Caco-2 (cell line): ENCODE results near the gene ITPRIPL2. TPM values are rescaled to one million over a fixed set of nuclear protein-coding genes. Genes with fewer than 3 reads are reported as not detected.

Source experiments
- BruUV-seq: library from RNA; stranded (reverse); fragments of 400-500 nt; replicated peaks from 2 replicates; lab custom pipeline; 2021; lab: Mats Ljungman, UMichigan
- CTCF ChIA-PET: fragments of 300-600 bp; sonication (Branson Sonifier 250); formaldehyde crosslinking; loops from one replicate; lab custom pipeline; 2022; ENCODE audit warnings: antibody characterized with exemption; lab: Charles Lee
- POLR2A ChIA-PET: fragments of 300-600 bp; sonication (Branson Sonifier 250); formaldehyde crosslinking; loops from one replicate; lab custom pipeline; 2022; ENCODE audit warnings: antibody characterized with exemption; lab: Charles Lee
- DNase-seq, 2 experiments: peaks; one replicate each; pipeline versions ENCODE4 v3.0.0 to v3.0.0-alpha.2; 2020 to 2022
- H3K27me3 ChIP-seq: replicated peaks from 2 replicates; pipeline ENCODE4 v1.6.0; 2011; ENCODE audit warnings: low read length; ENCODE audit not compliant: control insufficient read depth, insufficient read depth
- H3K36me3 ChIP-seq: 2 replicates; pipeline ENCODE4 v1.5.1; 2011; ENCODE audit warnings: low read length; ENCODE audit not compliant: control insufficient read depth, insufficient read depth
- H3K4me1 ChIP-seq: fragments of 250-450 bp; sonication (Bioruptor Pico); 2 replicates; pipeline ENCODE4 v1.5.1; 2020; ENCODE audit warnings: mild to moderate bottlenecking
- H3K4me3 ChIP-seq: 2 replicates; pipeline ENCODE4 v1.5.1; 2011; ENCODE audit warnings: low read depth, mild to moderate bottlenecking, control low read depth, low read length
- H3K9me3 ChIP-seq: fragments of 250-450 bp; sonication (Bioruptor Pico); 2 replicates; pipeline ENCODE4 v1.5.1; 2020; ENCODE audit warnings: mild to moderate bottlenecking, moderate library complexity
- H3K27ac Mint-ChIP-seq: one replicate; pipeline ENCODE4 v1.8.0; 2022; ENCODE audit warnings: mixed read lengths; ENCODE audit not compliant: unreplicated experiment
- H3K27me3 Mint-ChIP-seq: one replicate; pipeline ENCODE4 v1.8.0; 2022; ENCODE audit warnings: mixed read lengths; ENCODE audit not compliant: insufficient read depth, unreplicated experiment
- H3K36me3 Mint-ChIP-seq: one replicate; pipeline ENCODE4 v1.8.0; 2022; ENCODE audit warnings: mild to moderate bottlenecking, mixed read lengths; ENCODE audit not compliant: insufficient read depth, unreplicated experiment
- H3K4me1 Mint-ChIP-seq: one replicate; pipeline ENCODE4 v1.8.0; 2022; ENCODE audit warnings: low read depth, mixed read lengths; ENCODE audit not compliant: unreplicated experiment
- H3K4me3 Mint-ChIP-seq: one replicate; pipeline ENCODE4 v1.8.0; 2022; ENCODE audit warnings: mild to moderate bottlenecking, moderate library complexity, mixed read lengths; ENCODE audit not compliant: unreplicated experiment
- H3K9me3 Mint-ChIP-seq: one replicate; pipeline ENCODE4 v1.8.0; 2022; ENCODE audit warnings: mixed read lengths; ENCODE audit not compliant: unreplicated experiment
- intact Hi-C: fragments of 100-400 bp; cut with micrococcal nuclease; formaldehyde crosslinking; loops from one replicate; pipeline ENCODE4 v1.10.0; 2022; ENCODE audit not compliant: unreplicated experiment
- total RNA-seq: library from RNA; stranded (reverse); gene quantifications from 2 replicates; pipeline ENCODE4 v1.2.3, GENCODE V29; 2022
- TF ChIP-seq, protein P1 (sequence below), 2 experiments: fragments of 200-600 bp in 1 of 2; IDR thresholded peaks; 1 replicate in 1 of 2; 2 replicates in 1 of 2; pipeline versions ENCODE4 v1.5.1 to v1.8.0; 2011 to 2022; ENCODE audit warnings: antibody characterized with exemption in 1 of 2, control low read depth in 1 of 2, inconsistent platforms in 1 of 2, low read depth in 1 of 2, low read length in 1 of 2, mild to moderate bottlenecking in 1 of 2, moderate library complexity in 1 of 2; ENCODE audit not compliant: insufficient read depth in 1 of 2, severe bottlenecking in 1 of 2, unreplicated experiment in 1 of 2

ITPRIPL2 gene
- total RNA-seq, 1 experiment from 2014 or later: 24.5 TPM

DNA sequence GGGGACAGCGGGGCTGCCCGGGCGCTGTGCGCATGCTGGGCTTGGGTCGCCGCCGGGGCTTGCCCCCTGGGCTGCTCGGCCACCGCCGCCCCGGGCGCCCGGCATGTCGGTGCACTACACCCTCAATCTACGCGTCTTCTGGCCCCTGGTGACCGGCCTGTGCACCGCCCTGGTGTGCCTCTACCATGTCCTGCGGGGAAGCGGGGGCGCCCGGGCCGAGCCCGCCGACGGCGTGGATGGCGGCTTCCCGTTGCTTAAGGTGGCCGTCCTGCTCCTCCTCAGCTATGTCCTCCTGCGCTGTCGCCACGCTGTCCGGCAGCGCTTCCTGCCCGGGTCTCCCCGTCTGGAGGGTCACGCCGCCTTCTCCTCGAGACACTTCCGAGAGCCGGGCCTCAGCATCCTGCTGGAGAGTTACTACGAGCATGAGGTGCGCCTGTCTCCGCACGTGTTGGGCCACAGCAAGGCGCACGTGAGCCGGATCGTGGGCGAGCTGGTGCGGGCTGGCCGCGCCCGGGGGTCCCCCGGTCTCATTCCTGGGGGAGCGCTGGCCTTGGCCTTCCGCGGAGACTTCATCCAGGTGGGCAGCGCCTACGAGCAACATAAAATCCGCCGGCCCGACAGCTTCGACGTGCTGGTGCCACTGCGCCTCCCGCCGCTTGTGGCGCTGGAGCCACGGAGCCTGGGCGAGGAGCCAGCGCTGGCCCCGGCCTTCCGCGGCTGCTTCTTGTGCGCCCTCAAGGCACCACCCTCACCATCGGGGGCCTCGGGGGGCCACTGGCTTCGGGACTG, 789 bp downstream of the ITPRIPL2 start:
- CTCF ChIA-PET: interaction anchor here (0.6 to 1.2 kb wide), 2 partner anchors 28 to 137 kb away, joined by 3 read pairs; no protein-coding TSS in a partner anchor
- Mint-ChIP-seq H3K36me3 (no peaks in the 10 kb centered on the region), H3K27ac (peak overlapping the region; percentile 91), H3K4me1 (peaks cover 7% of the 10 kb centered on the region), H3K9me3 (no peaks in the 10 kb centered on the region), H3K27me3 (no peaks in the 10 kb centered on the region), H3K4me3 (peak overlapping the region; percentile 87)
- DNase-seq: peak; percentile 48 to 51
- BruUV-seq: no TSS peak
- H3K27me3 ChIP-seq: no peaks in the 10 kb centered on the region
- H3K4me3 ChIP-seq: peak overlapping the region; percentile 78
- POLR2A ChIA-PET: no interaction called here
- intact Hi-C loops: no loop called here
- peaks cover 29% of the 10 kb centered on the region for H3K4me1 ChIP-seq
- TF ChIP-seq, protein P1, sequence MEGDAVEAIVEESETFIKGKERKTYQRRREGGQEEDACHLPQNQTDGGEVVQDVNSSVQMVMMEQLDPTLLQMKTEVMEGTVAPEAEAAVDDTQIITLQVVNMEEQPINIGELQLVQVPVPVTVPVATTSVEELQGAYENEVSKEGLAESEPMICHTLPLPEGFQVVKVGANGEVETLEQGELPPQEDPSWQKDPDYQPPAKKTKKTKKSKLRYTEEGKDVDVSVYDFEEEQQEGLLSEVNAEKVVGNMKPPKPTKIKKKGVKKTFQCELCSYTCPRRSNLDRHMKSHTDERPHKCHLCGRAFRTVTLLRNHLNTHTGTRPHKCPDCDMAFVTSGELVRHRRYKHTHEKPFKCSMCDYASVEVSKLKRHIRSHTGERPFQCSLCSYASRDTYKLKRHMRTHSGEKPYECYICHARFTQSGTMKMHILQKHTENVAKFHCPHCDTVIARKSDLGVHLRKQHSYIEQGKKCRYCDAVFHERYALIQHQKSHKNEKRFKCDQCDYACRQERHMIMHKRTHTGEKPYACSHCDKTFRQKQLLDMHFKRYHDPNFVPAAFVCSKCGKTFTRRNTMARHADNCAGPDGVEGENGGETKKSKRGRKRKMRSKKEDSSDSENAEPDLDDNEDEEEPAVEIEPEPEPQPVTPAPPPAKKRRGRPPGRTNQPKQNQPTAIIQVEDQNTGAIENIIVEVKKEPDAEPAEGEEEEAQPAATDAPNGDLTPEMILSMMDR (IDR thresholded peaks at IDR 0.05; ENCODE audit: insufficient read depth in 1 of 2, low read depth in 1 of 2, low read length in 1 of 2, severe bottlenecking in 1 of 2, unreplicated experiment in 1 of 2): no peak
- no peaks in the 10 kb centered on the region; the same call in 1 of the 2 replicates for H3K36me3 ChIP-seq
- no peaks in the 10 kb centered on the region for H3K9me3 ChIP-seq

DNA sequence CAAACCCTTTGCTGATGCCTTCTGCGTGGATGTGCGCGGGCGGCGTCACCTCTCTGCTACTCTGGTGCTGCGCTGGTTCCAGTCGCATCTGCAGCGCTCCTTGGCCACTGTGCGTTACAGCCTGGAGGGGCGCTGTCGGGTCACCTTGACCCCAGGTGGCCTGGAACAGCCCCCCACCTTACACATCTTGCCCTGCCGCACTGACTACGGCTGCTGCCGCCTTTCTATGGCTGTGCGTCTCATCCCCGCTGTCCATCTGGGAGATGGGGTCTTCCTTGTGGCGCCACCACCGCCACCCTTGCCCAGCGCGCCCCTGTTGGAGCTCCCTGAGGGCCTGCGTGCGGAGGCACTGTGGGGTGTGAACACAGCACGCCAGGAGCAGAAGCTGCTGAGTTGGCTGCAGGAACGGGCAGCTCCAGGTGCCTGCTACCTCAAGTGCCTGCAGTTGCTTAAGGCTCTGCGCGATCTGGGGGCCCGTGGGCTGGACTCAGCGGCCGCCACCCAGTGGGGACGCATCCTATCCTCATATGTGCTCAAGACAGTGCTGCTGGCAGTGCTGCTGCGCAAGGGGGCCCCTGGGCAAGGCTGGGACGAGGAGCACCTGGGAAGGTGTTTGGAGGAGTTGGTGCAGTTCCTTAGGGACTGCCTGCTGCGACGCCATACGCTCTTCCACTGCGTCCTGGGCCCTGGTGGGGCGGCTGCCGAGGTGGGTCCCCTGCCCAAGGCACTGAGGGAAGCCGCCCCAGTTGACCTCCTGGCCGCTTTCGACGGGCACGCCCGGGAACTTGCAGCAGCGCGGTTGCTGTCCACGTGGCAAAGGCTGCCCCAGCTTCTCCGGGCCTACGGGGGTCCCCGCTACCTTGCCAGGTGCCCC, 1.6 kb downstream of the ITPRIPL2 start:
- peak overlapping the region; percentile 87 for H3K4me3 Mint-ChIP-seq
- Histone ChIP-seq H3K27me3 (no peaks in the 10 kb centered on the region), H3K9me3 (no peaks in the 10 kb centered on the region), H3K4me1 (peaks cover 33% of the 10 kb centered on the region), H3K4me3 (peak overlapping the region; percentile 78), H3K36me3 (no peaks in the 10 kb centered on the region; the same call in 1 of the 2 replicates)
- intact Hi-C loops: no loop called here
- no peak overlapping the region for H3K27ac Mint-ChIP-seq
- peaks cover under 1% of the 10 kb centered on the region for H3K36me3 Mint-ChIP-seq
- H3K4me1 Mint-ChIP-seq: peaks cover 7% of the 10 kb centered on the region
- ChIA-PET CTCF (no interaction called here), POLR2A (no interaction called here)
- DNase-seq: no peak
- no TSS peak for BruUV-seq
- TF ChIP-seq, protein P1 (IDR thresholded peaks at IDR 0.05; ENCODE audit: insufficient read depth in 1 of 2, low read depth in 1 of 2, low read length in 1 of 2, severe bottlenecking in 1 of 2, unreplicated experiment in 1 of 2): no peak
- H3K27me3 Mint-ChIP-seq: no peaks in the 10 kb centered on the region
- H3K9me3 Mint-ChIP-seq: no peaks in the 10 kb centered on the region

DNA sequence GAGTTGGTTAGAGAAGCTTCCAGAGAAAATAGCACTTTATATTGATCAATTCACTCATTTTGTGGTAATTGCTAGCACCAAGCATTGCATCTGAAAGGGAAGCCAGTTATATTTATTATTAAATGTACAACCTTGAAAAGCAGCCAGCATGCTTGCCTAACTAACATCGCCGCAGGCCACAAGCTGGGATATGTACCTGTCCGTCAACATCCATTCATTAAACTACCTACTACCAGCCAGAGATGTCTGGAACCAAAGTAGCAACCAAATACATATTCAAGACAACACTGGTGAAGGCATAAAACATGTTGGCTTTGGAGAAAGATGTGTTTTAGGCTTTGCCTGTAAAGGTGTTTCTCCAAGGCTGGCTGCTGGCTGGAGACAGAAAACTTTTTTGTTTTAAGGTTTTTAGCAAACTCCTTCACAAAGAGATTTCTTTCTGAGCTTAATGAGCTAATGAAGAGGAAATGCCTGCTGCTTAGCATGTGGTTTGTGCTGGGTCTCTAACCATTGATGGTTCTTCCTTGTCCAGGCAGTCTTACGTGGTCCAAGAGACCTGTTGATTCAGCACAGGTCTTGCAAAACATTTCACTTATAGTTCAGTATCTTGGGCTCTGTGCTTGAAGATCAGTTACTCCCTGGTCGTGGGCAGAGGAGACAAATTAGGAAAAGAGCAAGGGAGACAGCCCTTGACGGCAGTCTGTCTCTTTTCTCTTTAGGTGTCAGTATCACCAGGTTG, 3.1 kb downstream of the ITPRIPL2 start:
- intact Hi-C loops: no loop called here
- Histone ChIP-seq H3K4me3 (no peak overlapping the region), H3K27me3 (no peaks in the 10 kb centered on the region), H3K9me3 (no peaks in the 10 kb centered on the region), H3K4me1 (peaks cover 35% of the 10 kb centered on the region), H3K36me3 (no peaks in the 10 kb centered on the region; the same call in 1 of the 2 replicates)
- peaks cover 11% of the 10 kb centered on the region for H3K36me3 Mint-ChIP-seq
- DNase-seq: no peak
- H3K4me1 Mint-ChIP-seq: peaks cover 12% of the 10 kb centered on the region
- no peaks in the 10 kb centered on the region for H3K9me3 Mint-ChIP-seq
- ChIA-PET POLR2A (no interaction called here), CTCF (no interaction called here)
- H3K27me3 Mint-ChIP-seq: no peaks in the 10 kb centered on the region
- TF ChIP-seq, protein P1 (IDR thresholded peaks at IDR 0.05; ENCODE audit: insufficient read depth in 1 of 2, low read depth in 1 of 2, low read length in 1 of 2, severe bottlenecking in 1 of 2, unreplicated experiment in 1 of 2): no peak
- no peak overlapping the region for H3K4me3 Mint-ChIP-seq
- no peak overlapping the region for H3K27ac Mint-ChIP-seq
- BruUV-seq: no TSS peak
